Effector CD8-positive, alpha-beta T cell (primary cell): ENCODE results near the gene ARHGEF38.

Experiments
- DNase-seq: peaks from one replicate; lab custom pipeline; 2025; lab: John Stamatoyannopoulos, UW
- total RNA-seq, 4 experiments: gene quantifications; one replicate each; lab custom pipeline; 2026; lab: John Stamatoyannopoulos, UW

ARHGEF38 gene
- total RNA-seq, result 0 reads per million in 4 experiments

DNA sequence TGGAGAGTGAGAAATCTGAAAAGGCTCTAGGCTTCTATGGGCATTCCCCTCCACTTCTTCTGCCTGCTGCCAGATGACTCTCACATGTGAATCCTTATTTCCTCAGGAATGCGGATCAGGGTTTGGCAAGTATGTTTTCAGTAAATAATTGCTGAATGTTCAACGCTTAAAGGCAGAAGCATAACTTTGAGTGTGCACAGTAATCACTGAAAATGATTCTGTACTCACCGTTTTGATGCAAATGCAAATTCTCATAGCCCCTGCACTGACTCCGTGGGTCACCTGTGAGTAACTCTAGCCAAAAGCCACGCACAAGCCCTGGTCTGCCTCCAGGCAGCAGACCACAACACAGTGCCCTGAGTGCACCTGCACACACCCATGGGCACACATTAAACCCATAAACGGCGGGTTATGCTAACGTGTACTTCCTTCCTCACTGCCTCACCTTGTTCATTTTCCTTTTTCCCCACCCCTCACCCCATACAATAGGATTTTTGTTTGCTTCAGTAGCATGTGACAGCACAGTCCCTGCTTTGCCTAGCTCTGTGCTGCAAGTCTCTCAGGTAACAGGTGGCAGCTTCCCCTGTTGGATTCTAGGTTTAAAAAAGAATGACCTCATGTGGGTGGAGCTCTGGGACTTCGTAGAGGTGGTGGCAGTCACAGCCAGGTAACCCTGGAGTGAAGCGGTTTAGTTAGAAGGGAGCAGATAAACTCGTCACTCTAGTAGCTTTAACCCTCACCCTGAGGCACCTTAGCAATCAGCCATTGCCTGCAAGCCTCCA lies at the start of gene ARHGEF38:
Gene ARHGEF38, plus strand, starts transcription at position 656 of the 782 bp plus-strand sequence. CDS start 146 bp downstream, outside the sequence.
- DNase-seq, result no peak

GRCh38 chr4:105503484-105503883 lies 48.9 kb upstream of the ARHGEF38 start:
- DNase-seq, result no peak

GRCh38 chr4:105504744-105505143 lies 47.7 kb upstream of the ARHGEF38 start:
- no peak for DNase-seq

DNA sequence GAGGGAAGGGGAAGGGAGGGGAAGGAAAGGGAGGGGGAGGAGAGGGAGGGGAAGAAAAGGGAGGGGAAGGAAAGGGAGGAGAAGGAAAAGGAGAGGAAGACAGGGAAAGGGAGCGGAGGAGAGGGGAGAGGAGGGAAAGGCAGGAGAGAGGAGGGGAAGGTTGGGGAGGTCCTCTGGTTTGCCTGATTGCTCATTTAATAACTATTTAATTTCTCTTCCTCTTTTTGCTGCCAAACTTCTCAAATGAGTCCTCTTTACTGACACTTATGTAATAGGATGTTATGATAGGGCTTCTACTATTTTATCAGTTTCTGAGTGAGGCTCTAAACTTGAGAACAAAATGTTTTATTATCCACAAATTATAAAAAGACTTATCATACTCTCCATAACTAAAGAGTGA lies 43.1 kb upstream of the ARHGEF38 start:
- no peak for DNase-seq

DNA sequence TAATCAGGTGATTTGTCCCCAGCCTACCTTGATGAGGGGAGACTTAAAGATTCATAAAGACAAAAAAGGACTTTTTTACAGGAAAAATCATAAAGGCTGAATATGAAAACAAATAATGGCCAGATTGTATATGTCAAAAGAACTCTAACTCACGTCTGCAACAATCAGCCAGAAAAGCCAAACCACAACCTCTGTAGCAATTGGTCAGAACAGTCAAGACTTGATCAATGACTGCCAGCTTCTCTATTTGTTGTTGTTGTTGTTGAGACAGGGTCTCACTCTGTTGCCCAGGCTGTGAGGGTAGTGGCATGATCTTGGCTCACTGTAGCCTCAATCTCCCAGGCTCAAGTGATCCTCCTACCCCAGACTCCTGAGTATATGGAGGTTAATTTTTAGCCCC lies 42.7 kb upstream of the ARHGEF38 start:
- no peak for DNase-seq

DNA sequence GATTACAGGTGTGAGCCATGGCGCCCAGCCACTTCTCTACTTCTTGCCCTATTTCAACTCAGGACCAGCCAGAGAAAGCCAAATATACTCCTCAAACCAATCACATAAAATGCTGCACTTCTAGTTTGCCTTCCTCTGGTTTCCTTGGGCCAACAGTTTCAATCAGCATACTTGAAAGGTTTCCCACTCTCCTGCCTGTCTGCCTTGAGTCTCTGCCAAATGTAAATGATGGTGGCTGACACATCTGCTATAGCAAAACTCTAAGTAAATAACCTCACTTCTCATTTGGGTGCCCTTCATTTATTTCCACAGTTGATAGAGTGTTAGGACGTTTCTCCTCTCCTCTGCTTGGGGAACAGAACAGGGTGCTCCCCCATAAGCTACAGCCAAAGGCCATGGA lies 42.2 kb upstream of the ARHGEF38 start:
- no peak for DNase-seq

DNA sequence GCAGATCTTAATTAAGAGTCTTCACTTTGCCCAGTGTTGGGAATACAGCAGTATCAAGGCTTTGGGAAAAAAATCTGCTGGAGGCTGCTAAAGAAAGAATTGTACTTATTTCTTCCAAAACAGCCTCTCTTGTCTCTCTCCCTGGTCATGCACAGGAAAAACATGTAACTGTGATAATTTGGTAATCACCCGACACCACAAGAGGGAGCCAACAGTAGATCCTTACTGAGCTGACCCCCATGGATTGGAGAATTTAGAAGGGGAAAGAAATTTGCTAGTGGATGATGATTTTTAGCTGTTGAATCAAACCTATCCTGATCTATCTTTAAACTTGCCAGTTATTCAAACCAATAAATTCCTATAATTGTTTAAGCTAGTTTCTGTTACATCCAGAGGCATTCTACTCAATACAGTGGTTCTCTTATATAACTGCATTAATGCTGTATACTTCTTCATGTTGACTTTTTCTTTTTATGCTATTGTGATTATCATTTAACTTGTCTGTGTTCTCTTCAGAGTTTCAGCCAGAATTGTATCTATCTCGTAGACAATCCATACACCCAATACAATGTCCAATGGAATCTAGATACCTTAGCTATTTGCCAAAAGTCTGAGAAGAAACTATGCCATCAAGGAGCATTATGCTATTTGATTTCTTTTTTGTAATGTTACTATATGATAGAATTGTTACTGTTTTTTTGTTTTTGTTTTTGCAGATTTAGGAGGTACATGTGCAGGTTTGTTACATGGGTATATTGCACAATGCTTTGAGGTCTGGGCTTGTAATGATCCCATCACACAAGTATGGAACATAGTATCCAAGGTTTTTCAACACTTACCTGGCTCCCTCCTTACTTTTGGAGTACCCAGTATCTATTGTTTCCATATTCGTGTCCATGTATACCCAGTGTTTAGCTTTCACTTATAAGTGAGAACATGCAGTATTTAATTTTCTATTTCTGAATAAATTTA lies 31.3 kb upstream of the ARHGEF38 start:
- no peak for DNase-seq

DNA sequence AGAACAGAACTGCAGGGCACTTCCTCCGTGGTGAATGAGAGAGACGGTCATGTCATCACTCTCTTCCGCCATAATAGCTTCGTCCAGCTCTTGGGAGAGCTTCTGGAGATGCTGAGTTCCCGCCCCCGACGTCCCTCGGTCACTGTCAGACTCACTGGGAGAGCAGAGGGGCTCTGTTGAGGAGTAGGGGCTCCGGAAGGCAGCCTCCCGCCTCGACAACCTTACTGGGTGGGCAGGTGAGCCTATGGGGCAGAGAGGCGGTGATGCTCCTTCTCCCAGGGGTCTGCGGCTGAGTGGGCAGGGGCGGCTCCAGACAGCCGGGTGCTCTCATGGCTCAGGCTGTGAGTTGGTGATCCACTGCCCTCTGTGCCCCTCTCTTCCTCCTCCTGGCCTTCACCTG lies 25.8 kb upstream of the ARHGEF38 start:
- no peak for DNase-seq

GRCh38 chr4:105527081-105527480 lies 25.3 kb upstream of the ARHGEF38 start:
- DNase-seq, result no peak

GRCh38 chr4:105536601-105537000 lies 15.8 kb upstream of the ARHGEF38 start:
- DNase-seq, result no peak

- no peak for DNase-seq
Observed at GRCh38 chr4:105541420-105541819, 11.0 kb upstream of the ARHGEF38 start.

GRCh38 chr4:105542039-105542438 lies 10.4 kb upstream of the ARHGEF38 start:
- no peak for DNase-seq

DNA sequence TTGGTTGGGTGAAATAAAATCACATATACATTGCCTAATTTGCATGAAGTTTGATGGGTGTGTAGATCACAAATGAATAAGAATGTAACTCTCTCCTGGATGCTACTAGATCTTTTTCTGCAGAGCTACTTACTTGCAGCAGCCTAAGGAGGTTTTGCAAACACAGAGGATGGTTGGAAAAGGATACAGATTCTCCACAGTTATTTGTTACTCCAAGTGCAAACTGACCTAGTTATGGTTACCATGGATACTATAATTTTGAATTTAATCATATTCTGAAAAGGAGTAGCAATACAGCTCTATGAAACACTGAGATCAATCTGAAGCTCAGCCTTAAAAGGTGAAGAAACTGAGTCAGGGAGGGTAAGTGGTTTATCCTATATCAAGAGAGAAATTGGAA lies 9.1 kb upstream of the ARHGEF38 start:
- no peak for DNase-seq

DNA sequence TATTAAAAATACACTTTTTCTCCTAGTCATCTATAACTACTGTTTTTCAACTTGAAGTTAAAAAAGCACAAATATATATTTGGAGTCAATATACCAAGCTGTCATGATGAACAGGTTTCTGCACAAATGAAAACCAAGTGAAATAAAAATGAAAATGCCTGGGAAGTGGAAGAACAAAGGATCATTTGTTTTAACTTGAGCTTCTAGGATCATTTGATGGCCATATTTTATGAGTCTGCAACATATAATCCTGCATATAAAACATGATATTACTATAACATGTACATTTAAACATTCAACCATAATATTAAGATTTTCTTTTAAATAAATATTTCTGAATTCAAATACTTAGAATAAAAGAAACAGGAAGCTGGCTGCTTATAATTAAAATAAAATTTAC lies 8.5 kb upstream of the ARHGEF38 start:
- no peak for DNase-seq

DNA sequence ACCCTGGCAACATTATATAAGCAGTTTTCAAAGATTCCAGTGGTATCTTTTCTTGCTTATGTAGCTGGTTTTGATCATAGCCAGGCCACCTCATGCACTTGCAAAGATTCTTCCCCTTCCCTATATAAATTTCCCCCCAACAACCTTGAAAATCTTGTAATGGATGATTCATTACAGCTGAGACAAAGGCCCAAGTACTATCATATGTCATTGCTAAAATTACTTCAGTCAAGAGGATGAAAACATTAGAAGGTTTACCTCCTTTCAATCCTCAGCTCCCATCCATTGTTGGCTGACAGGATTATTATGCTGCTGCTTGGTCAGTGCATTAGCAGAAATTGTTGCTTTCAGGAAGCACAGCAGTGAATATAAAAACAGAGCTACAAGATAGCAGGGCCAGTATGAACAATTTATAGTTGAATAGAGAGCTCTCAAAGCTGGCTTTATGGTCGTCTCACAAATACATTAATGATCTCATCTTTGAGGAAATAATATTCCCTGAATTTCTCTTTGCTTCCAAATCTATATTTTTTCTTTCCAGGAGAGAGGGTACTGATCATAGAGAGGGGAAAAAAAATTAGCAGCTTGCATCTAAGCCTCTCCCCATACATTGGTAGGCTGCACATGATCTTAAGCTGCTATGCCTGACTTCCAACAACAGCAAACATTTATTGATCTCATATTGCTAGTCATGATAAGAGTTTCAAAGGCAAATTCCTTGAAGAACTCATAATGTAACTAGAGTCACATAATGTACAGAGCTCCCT lies 7.7 kb upstream of the ARHGEF38 start:
- no peak for DNase-seq

DNA sequence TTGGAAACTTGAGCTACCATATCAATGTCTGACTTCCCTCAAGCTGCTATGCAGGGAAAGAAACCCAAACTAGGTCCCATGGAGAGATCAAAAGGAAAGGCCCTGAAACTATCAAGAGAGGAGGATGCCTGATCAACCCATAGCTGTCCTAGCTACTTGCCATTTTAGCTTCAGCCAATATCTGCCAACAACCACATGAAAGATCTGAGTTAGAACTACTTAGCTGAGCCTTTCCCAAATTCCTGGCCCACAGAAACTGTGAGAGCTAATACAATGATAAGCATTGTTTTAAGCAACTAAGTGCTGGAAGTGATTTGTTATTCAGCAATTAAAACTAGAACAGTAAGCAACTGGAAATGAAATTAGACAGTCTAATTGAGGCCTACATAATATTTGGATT lies 6.3 kb upstream of the ARHGEF38 start:
- DNase-seq, result no peak

DNA sequence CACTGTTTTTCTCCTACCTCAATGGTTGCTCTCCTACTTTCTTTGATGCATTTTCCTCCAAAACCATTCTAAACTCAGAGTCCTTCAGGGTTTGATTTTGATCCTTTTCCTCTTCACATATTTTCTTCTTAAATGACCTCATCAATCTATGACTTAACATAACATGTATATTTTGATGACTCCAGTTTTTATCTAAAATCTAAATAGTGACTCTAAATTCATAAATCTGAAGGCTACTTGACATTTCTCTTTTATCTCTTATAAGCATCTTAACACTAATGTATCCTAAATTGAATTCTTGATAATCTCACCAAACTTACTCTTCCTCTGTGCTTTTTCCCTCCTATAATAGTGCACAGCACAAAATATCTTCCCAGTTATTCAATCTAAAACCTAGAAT lies 4.7 kb upstream of the ARHGEF38 start:
- no peak for DNase-seq

DNA sequence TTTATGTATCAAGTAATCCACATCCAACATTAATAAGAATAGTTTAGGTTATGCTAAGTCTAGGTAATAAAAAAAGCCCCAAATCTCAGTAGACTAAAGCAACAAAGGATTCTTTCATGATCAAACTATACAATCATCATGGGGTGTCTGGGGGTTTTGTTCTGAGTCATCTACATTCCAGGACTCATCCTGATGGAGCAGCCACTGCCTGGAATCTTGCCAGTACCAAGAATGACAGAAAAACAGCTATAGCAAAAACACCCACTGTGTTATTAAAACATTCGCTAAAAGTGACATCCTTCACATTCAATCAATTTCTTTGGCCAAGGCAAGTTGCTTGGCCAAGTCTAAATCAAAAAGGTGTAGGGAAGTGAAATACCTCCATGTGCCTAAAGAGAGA lies 3.9 kb upstream of the ARHGEF38 start:
- DNase-seq, result no peak

GRCh38 chr4:105550641-105551040 lies 1.8 kb upstream of the ARHGEF38 start:
- no peak for DNase-seq

DNA sequence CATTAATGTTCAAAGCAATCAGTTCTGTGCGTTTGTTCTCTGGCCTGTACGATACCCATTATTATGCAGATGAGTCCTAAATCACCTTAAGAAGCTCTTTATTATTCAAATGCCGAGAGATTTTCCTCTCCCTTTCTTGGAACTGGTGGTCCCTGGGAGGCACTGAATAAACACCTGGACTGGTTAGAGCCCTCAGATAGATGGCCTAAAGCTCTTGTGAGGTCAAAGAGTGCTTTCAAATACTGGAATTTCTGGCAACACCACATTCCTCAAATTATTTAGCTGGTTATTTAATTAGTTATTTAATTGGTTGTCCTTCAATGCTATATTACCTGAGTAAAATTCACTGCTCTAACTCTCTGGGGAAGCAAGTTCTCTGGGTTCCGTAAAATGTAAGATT lies 3.0 kb downstream of the ARHGEF38 start:
- DNase-seq, result no peak

DNA sequence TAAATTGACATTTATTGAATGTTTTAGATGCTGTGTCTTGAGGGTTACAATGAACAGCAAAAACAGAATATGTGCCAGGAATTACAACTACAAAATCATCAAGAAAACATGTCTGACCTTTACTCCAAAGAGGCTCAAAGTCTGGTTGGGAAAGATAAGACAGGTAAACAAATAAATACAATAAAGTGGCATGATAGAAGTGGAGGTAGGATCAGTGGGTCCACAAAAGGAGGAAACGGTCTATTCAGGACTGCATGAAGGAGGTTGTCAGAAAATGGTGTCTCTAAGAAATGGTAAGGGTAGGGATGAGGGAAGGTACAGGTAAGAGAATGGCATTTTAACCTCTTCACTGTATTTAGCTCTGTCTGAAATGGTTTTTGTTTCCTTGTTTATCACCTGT lies 3.8 kb downstream of the ARHGEF38 start:
- no peak for DNase-seq

GRCh38 chr4:105558277-105558676 lies 5.9 kb downstream of the ARHGEF38 start:
- no peak for DNase-seq
